ENCODE measurements around the gene PPARG.
"Not testable (repeated sequence)": the region's sequence is repeated elsewhere in the genome, so short reads cannot be mapped to it uniquely, and the experiment has no call there.

PPARG gene

DNA sequence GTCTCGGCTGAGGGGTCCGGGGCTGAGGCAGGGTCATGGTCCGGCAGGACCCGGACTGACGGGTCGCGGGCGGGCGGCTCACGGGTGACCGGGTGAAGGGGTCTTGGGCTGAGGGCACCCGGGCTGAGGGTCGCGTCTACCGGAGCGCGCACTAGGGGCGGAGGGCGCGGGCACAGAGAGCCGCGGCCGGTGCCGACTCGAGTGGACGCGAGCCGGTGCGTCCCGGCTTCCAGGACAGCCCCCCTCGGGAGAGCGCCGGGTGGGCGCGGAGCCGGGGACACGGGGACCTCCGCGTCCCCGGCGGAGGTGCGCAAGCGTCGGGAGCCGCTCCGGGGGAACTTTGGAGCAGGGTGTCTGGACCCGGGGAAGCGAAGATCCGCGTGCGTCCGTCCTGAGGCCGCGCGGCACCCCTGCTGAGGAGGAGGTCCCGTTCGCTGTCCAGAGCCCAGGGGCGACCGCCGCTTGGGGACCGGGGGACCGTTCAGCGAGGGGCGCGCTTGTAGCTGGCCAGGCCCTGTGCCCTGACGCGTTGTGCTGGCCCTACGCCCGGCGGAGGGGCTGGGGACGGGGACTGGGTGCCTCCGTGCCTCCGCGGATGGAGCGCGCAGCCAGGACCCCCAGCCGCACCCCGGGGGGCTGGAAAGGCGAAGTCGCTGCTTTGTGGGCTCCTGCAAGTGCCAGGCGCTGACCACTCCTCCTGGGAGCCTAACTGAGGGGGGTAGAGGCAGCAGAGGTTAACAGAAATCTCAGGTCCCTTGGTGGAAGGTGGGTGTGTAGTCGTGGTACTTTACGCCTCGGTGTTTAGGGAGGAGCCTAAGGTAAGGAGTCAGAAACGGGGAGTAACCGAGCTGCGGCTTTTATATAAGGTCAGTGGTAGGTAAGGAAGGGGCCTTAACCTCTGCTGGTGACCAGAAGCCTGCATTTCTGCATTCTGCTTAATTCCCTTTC, at the start of gene PPARG:
TSS of gene PPARG (plus strand) at position 889 of the 948 bp plus-strand sequence. CDS start 90,642 bp downstream, outside the sequence.
- peak; percentile 90 for DNase-seq (ENCODE audit: low spot score)

DNA sequence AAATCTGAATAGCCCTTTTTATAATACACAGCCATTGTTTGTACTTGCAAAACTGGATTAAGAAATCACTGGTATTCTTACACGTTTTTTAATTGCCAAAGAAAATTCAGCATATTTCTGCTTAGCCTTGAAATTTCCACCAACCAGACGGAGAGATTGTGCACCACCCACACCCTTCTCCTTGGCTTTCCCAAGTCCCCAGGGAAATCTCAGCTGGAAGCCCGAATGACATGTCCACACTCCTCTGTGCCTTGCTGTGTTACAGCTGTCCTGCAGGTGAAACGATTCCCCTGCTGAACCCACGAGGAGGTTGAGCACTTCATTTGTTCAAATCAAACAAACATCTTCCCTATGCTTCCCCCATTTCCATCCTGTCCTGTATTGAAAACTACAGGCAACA, 49.6 kb upstream of the PPARG start:
- no peak for DNase-seq (ENCODE audit: low spot score)

DNA sequence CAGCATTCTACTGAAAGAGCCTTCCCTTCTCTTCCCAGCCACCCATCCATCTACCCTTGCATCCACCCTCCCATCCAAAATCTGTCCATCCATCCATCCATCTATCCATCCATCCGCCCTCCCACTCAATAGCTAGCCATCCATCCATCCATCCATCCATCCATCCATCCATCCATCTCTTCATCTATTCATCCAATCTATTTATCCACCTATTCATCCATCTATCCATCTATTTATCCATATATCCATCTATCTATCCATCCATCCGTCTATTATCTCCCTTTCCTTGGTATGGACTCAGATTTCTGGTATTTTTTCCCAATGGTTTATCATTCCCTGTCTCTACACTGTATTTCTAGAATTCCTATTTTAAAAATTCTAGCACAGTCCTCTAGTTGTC, 46.1 kb upstream of the PPARG start:
- DNase-seq (ENCODE audit: low spot score): no peak

DNA sequence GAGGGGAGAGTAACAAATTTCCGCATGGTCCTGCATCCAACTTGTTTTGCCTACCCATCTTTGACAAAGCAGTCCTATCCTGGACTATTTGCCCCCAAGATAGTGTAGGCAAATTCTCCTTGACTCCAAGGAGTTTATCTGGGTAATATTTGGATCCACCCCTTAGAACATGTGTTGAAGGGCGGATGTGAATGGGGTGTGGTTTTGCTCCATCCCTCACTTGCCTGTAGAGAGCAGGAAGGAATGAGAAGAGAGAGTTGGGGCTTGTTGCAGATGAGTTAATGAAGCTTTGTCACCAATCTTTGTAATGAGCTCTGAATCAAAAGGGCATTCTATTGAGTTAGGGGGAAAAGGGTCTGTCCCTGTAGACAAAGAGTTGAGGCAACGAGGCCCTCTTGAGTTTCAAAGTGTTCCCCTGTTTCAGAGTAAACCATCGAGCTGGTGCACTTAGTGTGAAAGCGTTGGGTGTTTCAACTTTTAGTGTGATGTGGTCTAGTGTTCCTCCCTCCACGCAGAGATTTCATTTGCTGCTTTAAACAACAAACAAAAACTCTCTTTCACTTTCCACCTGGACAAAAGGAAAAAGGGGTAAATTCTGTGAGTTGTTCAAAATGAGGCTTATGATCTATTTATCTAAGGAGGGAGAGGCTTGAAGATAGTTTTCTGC, 42.2 kb upstream of the PPARG start:
- DNase-seq (ENCODE audit: low spot score): no peak

DNA sequence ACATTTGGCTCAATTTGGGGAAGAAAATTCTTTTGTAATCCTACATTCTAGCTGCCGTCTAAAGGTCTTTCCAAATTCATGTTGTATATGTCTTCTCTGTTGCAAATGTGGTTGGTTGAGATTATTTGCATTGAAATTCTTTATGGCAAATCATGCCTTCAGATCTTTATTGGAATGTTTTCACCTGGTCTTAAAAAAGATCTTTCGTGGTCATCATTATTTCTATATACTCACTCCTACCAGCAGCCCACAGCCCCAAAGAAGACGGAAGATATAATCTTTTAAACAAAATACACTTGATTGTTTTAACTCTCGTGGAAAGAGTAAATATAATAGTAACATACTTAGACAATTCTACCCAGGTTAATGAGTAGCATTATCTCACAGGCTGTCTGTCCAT, 41.5 kb upstream of the PPARG start:
- DNase-seq (ENCODE audit: low spot score): no peak

DNA sequence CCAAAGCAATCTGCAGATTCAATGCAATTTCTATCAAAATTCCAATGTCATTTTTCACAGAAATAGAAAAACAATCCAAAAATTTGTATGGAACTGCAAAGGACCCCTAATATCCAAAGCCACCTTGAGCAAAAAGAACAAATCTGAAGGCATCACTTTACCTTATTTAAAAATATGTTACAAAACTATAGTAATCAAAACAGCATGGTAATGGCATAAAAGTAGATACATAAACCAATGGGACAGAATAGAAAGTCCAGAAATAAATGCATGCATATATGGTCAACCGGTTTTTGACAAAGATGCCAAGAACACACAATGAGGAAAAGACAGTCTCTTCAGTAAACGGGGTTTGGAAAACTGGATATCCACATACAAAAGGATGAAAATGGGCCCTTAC, 39.4 kb upstream of the PPARG start:
- no peak for DNase-seq (ENCODE audit: low spot score)

DNA sequence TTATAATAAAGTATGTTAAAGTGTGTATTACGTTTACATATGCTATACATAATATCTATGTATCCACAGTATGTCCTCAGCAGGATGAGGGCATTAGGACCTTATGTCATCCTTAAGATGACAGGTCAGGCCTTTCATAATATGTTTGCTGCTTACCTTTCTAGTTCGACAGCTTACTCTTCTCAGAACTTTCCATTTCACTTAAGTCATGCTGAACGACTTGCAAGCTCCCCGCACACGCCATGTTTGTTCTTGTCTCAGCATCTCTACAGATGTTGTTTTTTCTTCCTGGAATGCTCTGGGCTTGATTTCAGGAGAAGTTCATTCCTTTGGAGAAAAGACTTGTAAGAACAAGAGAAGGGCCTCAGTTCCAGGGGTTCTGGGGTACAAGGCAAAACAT, 36.0 kb upstream of the PPARG start:
- DNase-seq (ENCODE audit: low spot score): no peak

DNA sequence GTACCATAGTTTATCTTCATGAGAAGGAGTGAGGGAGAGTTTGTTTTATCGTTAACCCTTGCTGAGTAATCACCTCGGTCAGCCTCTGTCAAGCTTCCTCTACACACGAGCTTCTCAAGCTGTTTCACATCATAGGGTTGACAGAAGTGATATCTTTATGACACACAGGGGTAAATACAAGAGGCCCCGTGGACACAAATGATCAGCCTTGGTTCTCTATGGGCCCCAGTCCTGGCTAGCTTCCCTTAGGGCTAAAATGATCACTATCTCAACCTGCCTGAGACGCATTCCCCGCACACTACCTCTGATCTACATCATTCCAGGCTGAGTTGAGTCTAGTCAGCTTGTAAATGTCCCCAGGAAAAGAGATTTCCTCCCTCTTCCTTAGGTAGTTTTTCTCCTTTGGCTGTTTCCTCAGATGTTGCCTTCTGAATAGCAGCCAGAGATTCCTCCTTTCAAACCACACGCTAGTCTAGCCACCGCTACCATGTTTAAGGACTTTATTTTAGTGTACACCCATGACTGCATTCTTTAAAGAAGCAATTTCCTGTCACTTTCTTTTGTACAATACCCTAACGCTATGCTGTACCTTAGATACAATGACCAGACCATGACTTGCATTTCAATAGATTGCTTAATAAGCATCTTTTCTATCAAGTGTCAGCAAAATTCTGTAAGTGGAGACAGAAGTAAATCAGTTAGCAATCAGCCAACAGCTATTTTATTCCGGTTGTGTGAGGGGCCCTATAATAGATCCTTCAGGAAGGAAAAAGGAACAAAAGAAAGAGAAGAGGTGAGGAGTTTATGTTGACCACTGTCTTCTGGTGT, 35.1 kb upstream of the PPARG start:
- DNase-seq (ENCODE audit: low spot score): peak; percentile 63

DNA sequence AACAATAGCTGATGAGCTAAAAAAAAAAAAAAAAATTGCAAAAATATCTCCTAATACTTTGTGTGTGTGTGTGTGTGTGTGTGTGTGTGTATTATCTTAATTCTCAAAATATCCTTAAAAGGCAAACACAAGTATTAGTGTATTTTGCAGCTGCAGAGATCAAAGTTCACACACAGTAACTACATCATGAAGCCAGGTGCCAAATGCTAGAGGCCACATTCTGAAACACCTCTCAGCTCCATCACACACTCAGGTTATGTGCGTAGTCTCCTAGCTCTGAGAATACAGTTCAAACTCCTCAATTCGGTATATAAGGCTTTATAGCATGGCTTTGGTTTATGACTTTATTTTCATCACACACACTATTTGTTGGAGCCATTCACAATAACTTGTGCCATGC, 33.5 kb upstream of the PPARG start:
- DNase-seq (ENCODE audit: low spot score): no peak

DNA sequence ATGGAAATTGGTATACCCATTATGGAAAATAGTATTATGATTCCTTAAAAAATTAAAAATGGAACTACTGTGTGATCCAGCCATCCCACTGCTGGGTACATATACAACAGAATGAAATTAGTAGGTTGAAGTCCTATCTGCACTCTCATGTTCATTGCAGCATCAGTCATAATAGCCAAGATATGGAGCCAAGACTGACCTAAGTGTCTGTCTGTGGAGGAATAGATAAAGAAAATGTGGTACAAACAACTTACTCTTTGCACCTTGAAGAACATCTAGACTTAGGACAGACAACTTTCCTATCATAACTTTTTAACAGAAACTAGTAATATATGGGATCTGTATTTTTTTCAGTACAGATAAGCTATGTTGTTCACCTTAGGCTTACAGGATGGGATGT, 30.0 kb upstream of the PPARG start:
- no peak for DNase-seq (ENCODE audit: low spot score)

DNA sequence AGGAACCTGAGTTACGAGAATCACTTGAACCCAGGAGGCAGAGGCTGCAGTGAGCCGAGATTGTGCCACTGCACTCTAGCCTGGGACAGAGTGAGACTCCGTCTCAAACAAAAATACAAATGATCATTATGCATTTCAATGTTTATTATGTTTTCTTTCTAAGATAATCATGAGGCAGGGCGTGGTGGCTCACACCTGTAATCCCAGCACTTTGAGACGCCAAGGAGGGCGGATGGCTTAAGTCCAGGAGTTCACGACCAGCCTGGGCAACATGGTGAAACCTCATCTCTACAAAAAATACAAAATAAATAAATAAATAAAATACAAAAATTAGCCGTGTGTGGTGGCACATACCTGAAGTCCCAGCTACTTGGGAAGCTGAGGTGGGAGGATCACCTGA, 26.7 kb upstream of the PPARG start:
- DNase-seq (ENCODE audit: low spot score): not testable (repeated sequence)

DNA sequence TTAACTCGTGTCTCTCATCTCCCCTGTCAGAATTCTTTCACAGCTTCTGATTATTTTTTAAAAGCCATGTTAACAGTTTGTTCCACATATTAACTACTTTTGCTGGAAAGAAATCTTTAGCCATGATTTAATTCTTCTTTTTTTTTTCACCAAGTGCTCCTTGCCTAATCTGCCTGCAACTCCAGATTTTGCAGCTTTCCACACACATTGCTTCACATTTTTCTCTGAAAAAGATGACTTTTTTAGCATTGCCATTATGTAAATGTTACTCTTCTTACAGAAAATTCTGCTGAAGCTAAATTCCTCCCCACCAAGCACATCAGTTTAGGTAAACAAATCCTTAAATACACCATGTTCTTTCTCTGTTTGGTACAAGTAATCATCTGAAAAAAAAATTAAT, 23.4 kb upstream of the PPARG start:
- no peak for DNase-seq (ENCODE audit: low spot score)

DNA sequence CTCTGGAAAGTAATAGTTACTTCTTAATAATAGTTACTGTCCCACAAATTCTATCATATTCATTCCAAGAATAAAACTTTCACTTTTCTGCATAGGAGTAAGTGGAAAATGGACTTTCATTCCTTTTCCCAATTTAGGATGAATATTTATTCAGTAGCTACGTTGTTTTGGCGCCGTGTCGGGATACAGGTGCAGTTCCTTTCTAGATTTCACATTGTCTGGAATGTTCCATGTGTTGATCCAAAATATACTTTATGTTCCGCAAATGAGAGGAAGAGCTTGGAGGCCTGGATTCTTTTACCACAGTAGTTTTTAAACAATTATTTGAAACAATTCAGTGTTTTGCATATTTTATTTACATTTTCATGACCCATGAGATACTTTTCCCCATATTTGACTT, 22.8 kb upstream of the PPARG start:
- DNase-seq (ENCODE audit: low spot score): no peak

DNA sequence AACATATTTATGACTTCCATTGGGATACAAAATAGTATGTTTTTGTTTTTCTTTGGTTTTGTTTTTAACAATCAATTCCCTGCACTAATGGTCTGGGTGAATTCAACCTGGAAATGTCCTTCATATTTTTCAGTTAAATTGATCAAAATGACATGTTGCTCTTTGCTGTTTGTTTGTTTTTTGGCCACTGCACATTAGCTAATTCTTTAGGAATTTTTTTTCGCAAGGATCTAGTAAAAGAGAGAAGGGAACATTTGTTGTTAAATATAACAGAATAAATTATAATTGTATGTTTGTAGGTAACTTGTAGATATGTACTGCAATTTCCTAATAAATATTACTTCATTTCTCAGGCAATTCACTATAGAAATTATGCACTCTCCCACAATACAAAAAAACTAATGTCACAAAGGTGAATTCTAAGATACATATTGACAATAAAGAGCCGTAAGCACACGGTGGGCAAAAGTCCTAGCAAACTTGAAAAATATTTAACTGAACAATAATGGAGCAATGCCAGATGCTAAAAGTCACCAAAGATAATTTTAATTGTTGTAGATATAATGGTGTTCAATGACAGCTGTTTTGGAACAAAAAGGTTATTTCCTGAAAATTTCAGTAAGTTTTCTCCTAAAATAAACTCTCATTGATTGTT, 21.4 kb upstream of the PPARG start:
- no peak for DNase-seq (ENCODE audit: low spot score)

DNA sequence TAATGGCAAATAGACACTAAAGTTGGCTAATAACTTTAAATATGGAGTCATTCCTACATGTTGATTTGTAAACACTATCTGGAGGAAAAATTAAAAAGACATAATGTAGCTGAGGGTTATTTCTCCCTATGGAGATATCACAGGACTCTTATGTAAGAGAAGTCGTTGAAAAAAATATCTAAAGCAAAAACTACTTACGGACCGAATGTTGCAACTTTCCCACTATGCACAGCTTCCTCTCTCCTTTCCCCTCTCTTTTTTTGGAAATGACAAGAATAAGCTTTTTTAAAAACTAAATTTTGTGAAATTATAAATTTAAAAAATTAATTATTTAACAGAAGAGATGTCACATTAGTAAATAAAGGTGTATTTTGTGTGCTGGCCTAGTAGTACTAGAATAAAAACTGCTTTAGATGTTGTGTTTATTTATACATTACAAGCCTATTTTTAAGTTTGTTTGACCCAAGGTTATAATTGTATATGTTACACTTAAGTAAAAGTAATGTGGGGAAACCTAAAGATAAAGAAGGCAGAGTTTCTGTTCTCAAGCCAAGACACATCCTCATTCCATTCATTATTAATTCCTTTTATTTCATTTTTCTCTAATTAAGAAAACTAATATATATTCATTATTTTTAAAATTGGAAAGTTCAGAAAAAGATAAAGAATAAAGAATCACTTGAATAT, 20.7 kb upstream of the PPARG start:
- no peak for DNase-seq (ENCODE audit: low spot score)

DNA sequence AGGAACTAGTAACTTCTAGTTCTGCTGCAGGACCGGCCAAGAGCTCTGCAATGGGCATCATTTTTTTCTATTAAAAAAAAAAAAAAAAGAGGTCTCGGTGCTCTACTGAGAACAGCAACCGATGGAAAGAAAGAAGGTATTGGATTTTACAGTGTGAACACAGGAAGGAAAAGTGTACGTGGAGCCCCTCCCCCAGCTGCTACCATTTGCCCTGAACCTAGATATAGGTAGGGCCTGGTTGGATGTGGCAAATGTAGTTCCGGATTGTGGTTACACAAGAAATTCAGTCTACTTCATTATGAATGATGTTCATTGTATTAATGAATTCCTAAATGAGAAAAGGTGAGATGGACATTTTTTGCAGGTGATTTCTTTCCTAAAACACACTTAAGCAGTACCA, 17.9 kb upstream of the PPARG start:
- no peak for DNase-seq (ENCODE audit: low spot score)

DNA sequence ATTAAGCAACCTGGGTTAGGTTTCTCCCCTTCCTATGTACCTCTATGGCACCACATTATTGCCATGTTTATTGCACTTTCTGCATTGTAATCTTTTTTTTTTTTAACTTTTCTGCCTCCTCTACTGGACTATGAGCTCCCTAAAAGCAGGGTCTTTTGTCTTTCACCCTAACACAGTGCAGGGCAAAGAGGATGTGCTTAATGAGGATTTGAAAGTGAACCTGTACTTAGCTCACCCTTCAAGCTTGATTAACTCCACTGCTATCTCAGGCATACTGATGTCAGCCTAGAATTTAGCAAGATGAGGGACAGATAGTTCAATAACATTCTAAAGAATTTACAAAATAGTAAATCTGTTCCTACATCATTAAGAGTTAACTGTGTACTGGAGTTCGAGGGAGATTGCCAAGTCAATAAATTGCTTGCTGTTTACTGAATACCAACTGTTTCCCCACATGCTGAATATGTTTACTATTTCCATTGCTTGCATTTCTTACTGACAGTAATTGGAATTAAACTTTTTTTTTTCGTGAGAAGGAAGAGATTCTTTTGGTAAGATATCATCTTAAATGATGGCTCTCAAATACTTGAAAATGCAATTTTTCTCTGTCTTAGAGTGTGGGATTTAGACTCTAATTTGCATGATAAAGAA, 15.7 kb upstream of the PPARG start:
- no peak for DNase-seq (ENCODE audit: low spot score)

DNA sequence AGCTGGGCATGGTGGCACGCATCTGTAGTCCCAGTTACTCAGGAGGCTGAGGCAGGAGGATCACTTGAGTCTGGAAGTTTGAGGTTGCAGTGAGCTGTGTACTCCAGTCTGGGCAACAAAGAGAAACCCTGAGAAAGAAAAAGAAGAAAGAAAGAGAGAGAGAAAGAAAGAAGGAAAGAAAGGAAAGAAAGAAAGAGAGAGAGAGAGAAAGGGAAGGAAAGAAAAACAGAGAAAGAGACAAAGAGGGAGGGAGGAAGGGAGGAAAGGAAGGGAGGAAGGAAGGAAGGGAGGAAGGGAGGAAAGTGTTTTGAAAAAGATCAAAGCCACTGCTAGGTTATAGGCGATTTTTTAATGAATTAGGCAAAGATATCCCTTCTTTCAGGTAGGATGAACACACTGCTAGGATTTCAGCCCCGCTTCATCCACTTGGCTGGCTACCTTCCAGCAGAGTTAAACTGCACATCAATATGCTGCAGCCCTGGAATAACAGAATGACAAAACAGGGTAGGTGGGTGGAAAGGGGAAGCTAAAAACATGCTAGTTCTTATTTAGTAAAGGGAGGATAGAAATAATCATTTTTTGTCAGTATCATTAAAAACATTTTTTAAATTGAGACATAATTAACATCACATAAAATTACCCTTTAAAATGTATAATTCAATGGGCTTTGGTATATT, 12.8 kb upstream of the PPARG start:
- DNase-seq (ENCODE audit: low spot score): no peak

DNA sequence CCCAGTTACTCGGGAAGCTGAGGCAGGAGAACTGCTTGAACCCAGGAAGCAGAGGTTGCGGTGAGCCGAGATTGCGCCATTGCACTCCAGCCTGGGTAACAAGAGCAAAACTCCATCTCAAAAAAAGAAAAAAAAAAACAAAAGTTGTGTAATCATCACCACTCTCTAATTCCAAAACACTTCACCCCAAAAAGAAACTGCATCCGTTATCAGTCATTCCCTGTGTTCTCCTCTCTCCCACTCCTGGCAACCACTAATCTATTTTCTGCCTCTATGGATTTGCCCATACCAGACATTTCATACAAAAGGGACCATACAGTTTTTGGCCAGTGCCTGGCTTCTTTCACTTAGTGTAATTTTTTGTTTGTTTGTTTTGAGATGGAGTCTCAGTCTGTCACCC, 12.0 kb upstream of the PPARG start:
- not testable (repeated sequence) for DNase-seq (ENCODE audit: low spot score)

DNA sequence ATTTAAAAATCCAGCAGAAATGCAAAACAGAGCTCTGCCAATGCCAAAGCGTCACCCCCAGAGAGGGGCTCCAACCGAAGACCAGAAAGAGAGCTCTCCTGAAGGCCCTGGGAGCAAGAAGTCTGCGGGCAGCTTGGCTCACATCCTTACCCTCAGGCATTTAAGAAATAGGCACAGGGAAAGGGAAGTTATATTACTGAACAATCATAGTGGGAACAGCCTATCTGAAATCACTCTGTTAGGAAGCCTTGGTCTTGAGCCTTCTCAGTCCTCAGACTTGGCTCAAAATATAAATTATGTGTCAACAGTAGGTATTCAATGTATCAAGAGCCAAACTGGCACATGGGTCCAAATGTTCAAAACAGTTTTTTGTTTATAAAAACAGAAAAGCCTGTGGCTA, 10.3 kb upstream of the PPARG start:
- DNase-seq (ENCODE audit: low spot score): no peak

Measured in HuH-7 (cell line).